HG02763 (cell line): ENCODE measurements around the gene NCOA3.

ENCODE experiments used
- ATAC-seq: cut with Tn5 transposase; IDR thresholded peaks from one replicate; pipeline ENCODE4 v1.9.1; 2021; ENCODE audit warnings: mild to moderate bottlenecking, moderate library complexity; ENCODE audit not compliant: unreplicated experiment

The NCOA3 gene

DNA sequence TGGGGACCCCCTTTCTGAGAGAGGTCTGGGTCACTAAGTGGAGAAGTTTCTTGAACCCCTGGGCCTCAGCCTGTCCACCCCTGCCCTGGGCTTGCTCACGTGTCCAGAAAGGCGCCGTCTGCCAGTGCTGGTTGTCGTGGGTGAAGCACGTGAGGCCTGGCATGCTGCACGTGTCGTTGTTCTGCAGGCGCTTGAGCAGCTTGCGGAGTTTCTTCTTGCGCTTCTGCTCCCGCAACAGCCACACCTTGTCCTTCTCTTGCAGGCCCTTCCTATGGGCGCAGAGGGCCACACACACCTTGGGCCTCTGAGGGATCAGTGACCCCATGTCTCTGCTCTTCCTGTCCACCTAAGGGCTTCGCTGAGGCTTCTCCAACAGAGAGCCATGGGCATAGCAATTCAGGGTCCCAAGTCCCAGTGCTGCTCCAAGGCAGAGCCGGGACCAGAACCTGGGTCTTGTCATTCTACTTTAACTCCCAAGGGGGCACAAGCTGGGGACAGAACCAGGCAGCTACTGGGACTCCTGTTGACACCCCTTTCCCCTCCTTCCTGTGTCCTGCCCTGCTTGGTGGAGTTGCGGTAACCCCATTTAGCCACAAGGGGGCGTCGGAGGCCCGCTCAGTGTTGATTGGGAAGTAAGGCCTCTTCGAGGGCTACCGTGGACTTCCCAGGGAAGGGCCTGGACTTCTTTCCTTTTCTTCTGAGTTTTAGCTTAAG is 161.8 kb downstream of the NCOA3 start:
- no peak for ATAC-seq

DNA sequence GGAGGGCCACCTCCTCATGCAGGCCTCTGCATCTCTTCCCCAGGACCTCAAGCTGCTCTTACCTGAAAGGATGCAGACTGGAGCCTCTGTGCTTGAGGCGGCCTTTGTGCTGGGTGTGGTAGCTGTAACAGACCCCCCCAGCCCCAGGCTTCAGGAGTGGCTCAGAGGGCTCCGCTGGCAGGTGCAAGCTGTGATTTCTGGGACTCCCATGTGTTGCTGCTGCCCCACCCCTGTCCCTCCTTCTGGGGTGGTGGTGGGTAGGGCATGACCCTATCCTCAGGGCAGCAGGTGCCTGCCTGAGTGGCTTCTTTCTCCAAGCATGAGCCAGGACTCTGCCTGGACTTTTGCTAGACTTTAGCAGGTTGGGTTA is 162.4 kb downstream of the NCOA3 start:
- ATAC-seq: no peak

DNA sequence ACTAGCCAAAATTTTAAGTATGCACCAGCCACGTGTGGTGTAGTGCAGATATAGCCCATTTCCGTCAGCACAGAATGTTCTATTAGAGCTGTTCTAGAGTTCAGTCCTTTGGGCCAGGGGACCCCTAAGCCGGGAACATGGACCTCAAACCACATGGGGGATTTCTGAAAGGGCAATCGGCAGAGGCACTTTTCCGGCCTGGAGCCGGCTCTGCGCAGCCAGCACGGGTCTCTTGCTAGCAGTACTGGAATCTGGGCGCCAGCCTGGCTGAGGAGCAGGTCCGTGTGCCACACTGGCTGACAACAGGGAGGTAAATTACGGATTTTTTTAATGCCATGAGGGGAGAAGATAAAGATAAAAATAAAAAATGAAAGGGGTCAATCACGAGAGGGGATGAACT is 163.1 kb downstream of the NCOA3 start:
- no peak for ATAC-seq

DNA sequence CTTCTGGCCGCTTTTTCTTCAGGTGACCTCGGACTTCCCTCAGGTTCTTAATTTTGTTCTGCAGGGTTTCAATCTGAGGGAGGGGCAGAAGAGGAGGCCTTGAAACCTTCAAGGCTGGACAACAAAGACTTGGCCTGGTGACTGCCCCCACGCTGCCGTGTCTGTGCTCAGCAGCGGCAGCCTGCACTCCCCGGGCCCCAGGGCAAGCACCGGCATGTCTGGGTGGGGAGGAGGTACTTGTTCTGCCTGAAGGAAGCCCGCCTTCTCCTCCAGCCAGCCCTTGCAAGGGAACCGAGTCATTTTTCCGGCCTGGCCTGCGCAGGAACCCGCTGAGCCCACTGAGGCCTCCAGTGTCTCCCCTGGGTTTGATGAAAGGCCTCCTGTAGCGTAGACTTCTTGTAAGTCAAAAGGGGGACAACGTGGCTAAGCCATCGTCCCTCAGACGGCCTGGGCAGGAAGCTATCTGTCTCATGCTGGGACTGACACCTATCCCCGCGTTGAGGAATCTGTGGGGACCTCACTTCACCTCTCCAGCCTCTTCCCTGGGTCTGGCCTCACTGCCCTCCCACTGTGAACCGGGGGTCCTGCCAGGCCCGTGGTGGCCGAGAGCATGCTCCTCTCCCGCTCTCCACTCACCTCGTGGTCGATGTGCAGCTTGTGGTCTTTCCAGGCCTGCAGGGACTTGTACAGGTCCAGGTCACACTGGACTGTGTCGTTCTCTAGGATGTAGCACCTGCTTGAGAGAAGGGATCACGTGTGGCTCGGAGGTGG is 163.7 kb downstream of the NCOA3 start:
- no peak for ATAC-seq

DNA sequence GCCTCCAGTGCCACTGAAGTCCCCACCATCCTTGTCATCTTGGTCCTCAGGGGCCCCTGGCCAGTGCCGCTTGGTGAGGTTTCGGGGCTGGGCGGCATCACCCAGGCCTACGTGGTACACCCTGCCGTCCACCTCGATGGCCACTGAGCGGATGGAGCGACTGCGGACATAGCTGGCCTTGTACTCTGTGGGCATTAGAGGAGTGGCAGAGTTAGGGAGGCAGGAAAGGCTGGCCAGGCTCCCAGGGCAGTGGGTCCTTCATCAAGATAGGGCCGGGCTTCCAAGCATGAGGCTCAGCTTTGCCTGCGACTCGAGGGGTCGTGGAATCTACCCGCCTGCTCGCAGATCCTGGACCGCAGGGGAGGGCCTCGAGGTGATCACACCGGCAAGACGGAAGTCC is 164.6 kb downstream of the NCOA3 start:
- no peak for ATAC-seq

DNA sequence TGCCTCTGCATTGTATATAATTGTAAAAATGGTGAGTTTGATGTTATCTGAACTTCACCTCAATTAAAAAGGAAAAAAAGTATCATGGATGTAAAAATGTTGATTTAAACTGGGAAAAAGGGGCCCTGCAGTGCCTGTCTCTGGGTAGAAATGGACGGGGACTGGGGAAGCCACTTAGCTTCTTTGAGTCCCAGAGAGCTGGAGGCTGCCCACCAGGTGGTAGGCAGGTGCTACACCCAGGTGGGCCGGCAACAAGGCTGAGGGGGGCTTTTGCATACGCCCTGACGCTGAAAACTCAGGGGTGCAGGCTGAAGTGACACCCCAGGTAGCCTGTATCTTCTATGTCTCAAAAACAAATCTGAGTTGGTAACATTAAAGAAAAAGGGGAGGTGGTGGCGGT is 165.4 kb downstream of the NCOA3 start:
- ATAC-seq: no peak

DNA sequence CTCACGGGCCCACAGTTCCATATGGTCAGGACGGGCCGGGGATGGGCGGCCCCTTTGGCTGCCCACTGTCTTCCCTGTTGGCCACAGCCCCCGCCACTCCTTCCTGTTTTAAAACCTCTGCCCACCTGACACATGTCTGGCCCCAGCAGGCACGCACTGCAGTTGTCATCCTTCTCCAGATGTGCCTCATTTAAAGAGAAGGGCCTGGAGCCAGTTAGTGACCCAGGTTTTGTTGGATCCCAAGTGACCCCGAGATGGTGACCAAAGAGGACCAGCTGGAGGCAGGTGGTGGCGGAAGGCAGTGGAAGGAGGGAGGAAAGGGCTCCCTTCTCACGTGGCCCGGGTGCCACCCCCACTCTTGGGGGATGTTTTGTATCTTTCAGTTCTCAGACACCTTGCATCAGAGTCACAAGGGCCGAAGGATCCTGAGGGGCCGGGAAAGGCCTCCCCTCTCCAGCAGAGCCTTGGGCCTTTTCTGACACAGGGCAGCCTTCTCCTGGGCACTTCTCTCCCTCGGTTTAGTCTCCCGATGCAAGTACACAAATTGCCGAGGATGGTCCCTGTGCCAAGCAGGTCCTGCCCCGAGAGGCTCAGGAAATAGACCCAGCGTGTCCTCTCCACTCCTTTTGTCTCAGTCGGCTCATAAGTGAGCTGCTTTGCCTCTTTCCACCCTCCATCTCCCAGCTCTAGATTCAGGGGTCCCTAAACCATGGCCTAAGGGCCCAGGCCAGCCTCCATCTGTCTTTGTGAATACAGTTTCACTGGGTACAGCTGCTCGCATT is 166.0 kb downstream of the NCOA3 start:
- no peak for ATAC-seq

DNA sequence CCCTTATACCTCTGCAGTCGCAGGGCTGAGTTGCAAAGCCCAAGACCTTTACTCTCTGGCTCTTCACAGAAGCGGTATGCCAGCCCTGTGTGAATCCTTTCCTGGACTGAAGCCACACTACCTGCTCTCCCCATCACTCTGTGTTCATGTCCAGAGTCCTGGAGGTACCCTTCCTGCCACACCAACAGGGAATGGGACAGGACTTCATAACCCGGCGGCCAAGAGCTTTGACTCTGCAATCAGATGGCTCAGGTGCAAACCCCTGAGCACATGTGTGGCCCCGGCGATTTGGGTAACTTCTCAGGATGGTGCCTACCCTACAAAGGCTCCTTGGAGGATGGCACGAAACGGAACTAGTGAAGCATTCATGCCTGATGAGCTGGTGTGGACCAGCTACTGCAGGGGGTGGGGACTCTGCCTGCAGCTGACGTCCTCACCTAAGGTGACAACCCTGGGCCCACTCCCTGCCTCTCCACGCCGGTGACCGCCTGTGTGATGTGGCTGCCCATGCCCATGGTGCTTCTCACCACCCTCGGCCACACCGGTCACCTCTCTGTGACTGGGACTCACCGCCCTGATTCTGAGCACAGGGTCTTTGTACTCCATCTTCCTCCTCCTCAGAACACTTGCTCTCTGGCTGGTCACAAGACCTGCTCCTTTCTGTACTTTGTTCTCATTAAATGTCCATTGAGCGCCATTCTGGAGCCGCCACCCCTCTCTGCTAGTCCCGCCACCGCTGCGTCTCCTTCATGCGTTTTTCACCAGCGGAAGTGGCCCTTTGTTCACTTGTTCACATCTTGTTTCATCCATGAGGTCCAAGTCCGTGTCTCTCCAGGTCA is 166.8 kb downstream of the NCOA3 start:
- no peak for ATAC-seq

DNA sequence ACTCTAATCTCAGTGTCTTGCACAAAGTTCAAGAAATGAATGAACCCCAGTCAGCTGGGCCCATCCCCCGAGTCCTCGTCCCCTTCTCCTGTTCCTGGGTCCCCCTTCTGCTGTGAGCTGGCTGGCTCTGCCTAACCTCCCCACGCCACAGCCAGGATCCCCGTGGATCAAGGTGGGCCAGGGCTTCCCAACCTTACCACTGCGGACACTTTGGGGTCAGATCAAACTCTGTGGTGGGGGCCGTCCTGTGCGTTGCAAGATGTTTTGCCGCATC is 167.4 kb downstream of the NCOA3 start:
- no peak for ATAC-seq

DNA sequence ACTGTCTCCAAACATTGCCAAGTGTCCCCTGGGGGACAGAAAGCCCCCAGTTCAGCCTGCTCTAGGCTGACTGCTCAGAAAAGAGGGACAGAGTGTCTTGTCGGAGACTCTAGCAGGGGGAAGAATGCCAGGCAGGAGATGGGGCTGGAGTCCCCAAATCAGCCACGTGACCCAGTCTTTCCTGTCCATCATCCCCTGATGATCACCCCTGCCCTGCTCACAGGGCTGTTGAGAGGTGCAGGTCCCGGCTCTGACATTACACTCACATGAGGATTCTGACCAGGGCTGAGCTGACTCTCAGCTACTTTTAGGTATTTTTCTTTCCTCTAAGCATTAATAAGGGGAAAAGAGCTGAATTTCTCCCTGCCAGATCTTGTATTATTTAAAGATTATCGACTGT is 167.8 kb downstream of the NCOA3 start:
- no peak for ATAC-seq

DNA sequence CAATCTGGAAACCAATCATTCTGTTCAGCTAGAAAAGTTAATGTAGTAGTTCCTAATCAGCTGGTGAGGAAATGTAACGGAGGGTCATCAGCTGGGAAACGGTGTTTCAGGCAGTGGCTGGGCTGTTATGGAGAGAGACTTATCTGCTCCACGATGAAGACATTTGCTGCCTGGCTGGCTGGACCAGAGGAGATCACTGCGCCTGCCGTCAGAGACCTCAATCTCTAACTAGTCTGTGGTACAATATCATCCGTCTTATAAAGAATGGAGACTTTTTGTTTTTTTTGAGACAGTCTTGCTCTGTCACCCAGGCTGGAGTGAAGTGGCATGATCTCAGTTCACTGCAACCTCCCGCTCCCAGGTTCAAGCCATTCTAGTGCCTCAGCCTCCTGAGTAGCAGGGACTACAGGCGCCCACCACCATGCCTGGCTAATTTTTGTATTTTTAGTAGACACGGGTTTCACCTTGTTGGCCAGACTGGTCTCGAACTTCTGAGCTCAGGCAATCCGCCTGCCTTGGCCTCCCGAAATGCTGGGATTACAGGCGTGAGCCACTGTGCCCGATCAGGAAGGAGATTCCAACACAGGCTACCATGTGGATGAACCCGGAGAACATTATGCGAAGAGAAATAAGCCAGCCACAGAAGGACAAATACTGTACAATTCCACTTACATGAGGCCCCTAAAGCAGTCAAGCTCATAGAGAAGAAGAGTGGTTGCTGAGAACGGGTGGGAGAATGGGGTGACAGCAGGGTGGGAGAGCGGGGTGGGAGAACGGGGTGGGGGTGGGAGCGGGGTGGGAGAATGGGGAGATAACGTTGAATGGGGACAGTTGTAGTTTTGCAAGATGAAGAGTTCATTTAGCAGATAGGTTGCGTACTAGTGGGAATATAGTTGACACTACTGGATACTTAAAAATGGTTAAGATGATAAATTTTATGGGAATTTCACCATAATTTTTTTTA is 168.5 kb downstream of the NCOA3 start:
- ATAC-seq: no peak

DNA sequence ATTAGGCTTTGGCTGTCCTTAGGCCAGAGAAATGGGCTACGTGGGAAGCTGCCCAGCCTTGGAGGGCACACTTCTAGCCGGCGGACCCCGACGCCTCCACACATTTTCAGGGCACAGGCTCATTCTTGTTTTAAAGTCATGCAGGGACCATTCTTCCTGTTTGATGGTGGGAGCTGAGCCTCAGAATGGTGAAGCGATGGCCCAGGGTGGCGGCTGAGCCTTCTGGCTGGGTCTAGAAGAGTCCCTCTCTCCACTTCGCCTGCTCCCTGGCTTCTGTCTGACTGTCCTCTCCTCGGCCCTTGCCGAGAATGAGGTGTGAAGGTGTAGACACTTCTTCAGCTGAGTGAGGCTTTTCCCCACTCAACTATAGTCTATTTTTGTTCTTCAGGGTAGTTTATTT is 169.2 kb downstream of the NCOA3 start:
- ATAC-seq: no peak

DNA sequence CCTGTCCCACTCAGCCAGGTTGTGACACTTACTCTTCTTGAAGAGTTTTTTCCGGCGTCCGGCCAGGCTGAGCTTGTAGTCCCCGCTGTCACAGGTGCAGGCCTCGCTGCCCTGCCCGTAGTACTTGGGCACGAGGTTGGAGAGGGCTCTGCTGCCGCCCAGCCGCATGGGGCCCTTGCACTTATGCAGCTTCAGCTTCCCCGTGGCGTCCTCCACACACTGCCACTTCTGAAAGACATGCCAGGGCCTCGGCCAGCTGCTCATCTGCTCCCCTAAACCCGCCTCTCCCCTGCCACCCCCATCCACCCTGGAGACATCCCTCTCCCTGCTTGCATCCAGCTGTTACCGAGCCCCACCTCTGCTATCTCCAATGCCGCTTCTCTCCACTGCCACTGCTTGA is 170.5 kb downstream of the NCOA3 start:
- no peak for ATAC-seq

DNA sequence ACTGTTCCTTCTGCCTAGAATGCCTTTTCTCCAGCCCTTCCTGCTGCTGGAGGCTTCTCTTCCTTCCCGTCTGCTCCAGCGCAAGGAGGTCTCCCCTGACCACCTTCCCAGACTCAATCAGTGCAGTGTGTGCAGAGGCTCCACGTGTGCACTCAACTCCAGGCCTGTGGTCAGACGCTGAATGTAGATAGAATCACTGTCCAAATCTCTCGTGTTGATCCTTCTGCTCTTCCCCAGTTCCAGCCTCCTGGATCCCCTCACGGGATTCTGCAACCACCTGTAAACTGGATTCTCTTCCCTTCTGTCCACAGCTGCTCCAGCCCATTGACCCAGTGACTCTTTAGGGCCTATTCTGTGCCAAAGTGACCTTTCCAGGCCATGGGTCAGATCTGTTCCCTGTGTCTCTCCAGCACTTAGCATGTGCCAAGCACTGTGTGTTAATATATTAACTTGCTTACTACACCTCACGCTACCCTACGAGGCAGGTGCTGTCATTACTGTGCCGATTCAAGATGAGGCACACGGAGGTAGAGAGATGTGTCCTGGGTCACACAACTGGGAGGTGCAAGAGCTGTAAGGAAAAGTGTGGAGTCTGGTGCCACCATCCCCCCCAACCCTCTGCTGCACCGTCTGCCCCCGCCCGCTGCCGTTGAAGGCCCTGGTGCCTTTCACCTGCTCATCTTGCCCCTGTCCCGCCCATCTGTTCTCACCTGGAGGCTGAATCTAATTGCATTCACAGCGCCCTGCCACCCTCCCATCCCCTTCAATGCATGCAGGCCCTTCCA is 171.4 kb downstream of the NCOA3 start:
- no peak for ATAC-seq

DNA sequence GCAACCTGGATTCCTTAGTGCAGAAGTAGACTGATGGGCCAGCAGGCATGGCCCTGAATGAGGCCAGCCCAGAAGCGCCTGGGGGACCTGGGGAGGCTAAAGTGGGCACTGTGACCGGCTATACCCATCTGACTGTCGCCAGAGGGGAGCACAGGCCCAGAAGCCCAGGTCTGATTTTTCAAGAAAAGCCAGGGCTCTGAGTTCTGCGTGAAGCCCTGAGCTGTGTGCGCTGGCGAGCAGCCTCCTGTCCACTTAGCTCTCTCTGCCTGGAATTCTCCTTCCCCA is 171.9 kb downstream of the NCOA3 start:
- ATAC-seq: no peak

DNA sequence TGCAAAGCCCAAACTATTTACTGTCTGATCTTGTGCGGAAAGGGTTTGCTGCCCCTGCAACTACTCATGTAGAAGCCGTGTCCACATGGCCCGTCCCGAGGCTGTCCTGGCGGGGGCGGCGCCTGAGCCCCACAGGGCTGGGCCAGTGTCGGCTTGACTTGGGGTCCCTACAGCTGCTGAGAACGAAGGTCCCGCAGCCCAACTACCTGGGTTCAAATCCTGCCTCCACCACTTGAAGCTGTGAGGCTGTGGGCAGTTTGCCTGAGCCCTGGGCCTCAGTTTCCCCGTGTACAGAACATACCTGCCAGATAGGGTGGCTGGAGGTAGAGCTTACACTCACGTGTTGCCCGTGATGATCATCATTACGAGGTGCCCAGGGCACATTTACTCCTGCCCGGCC is 172.5 kb downstream of the NCOA3 start:
- ATAC-seq: no peak

DNA sequence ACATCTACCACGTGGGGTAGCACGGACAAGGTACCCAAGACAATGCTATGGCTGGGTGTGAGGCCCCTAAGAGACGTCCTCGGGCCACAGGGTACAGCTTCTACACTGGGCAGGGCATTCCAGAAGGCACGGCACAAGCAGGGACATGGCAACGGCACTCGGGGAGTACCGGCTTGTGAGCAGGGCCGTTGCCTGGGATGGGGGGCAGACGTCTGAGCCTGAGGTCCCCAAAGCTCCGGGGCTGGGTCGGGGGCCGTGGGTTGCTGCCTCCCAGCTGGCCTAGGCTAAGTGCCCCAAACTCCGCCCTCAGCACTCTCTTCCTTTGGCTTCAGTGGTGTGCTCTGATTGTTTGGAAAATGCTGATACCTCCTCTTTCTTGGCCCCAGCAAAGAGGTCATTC is 173.0 kb downstream of the NCOA3 start:
- ATAC-seq: no peak

DNA sequence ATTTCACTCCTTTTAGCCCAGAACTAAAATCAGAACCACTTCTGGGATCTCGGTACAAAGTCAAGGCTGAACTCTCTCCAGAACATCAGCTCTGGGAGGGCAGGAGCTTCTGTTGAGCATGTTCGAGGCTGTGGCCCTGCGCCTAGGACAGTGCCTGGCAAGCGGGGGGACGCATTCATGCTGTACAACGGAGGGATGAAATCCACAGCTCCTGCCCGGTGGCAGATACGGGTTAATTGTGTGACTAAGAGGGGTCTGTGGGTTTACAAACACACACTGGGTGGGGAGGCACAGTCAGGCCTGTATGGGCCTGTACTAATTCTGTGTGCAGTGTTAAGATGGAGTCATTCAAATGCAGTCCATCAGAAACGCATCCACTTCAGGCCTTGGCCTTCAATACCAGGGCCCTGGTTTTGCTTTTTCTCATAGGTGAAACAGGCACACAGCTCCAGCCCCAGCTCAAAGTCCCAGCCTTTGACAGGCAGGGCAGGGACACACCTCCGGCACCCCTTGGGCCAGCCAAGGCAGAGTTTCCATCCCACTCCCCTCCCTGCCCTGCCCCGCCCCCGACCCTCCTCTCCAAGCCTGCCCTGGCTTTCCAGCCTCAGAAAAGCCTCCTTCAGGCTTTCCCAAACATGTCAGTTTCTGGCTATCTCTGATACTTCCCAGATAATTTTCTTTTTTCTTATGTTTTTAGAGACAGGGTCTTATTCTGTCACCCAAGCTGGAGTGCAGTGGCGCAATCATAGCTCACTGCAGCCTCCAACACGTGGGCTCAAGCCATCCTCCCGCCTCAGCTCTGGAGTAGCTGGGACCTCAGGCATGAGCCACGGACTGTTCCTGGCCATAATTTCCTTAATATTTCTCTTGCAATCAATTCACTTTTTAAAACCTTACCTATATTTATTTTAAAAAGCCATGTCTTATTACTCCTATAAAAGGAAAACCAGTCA is 173.8 kb downstream of the NCOA3 start:
- no peak for ATAC-seq
